B cell (primary cell): ENCODE data around the gene PPARD. TPM values are rescaled to one million over a fixed set of nuclear protein-coding genes. Genes with fewer than 3 reads are reported as not detected.

ENCODE experiments used
- ATAC-seq: fragments of 200-7000 bp; cut with Tn5 transposase; one replicate; pipeline ENCODE4 v1.10.0; 2021; ENCODE audit warnings: low read depth, mild to moderate bottlenecking, moderate number of reproducible peaks, moderate library complexity
- CTCF ChIA-PET: fragments of 350-600 bp; sonication (Branson Sonifier 250); formaldehyde crosslinking; loops from one replicate; lab custom pipeline; 2021; ENCODE audit warnings: antibody characterized with exemption, inconsistent platforms; lab: Charles Lee
- POLR2A ChIA-PET: fragments of 350-600 bp; sonication (Branson Sonifier 250); formaldehyde crosslinking; loops from one replicate; lab custom pipeline; 2021; ENCODE audit warnings: antibody characterized with exemption; lab: Charles Lee
- DNase-seq: peaks from one replicate; pipeline ENCODE4 v3.0.0; 2013
- H2AFZ ChIP-seq: 2 replicates; pipeline ENCODE4 v1.6.1; 2012; ENCODE audit warnings: mild to moderate bottlenecking, low read depth, low read length; ENCODE audit not compliant: insufficient read depth, poor library complexity, severe bottlenecking
- H3K27ac ChIP-seq, 2 donors: 1 replicate in 1 of 2; 2 replicates in 1 of 2; pipeline ENCODE4 v1.5.1; 2012 to 2013; ENCODE audit warnings: low read length in 2 of 2, mild to moderate bottlenecking in 2 of 2, moderate library complexity in 1 of 2
- H3K27me3 ChIP-seq, 4 experiments: fragments of 200-600 bp in 1 of 4; sonication (generic) in 1 of 4; replicated peaks in 1 of 4; 1 replicate in 2 of 4; 2 replicates in 2 of 4; pipeline versions ENCODE4 v1.6.1 to v1.7.0; 2013 to 2016; ENCODE audit warnings: low read length in 3 of 4, mild to moderate bottlenecking in 2 of 4, mixed read lengths in 1 of 4, moderate library complexity in 1 of 4; ENCODE audit not compliant: insufficient read depth in 4 of 4, control insufficient read depth in 3 of 4; ENCODE audit errors: control extremely low read depth in 1 of 4
- H3K36me3 ChIP-seq, 2 experiments: replicated peaks in 1 of 2; 1 replicate in 1 of 2; 2 replicates in 1 of 2; pipeline versions ENCODE4 v1.6.1 to v1.7.1; 2013; ENCODE audit warnings: low read length in 1 of 2; ENCODE audit not compliant: insufficient read depth in 2 of 2, control insufficient read depth in 1 of 2; ENCODE audit errors: control extremely low read depth in 1 of 2, extremely low read depth in 1 of 2
- H3K4me1 ChIP-seq, 2 donors: fragments of 200-600 bp in 1 of 2; sonication (generic) in 1 of 2; 1 replicate in 1 of 2; 2 replicates in 1 of 2; pipeline versions ENCODE4 v1.5.1 to v1.6.1; 2013 to 2017; ENCODE audit warnings: low read length in 2 of 2; ENCODE audit not compliant: control insufficient read depth in 2 of 2, insufficient read depth in 2 of 2
- H3K4me2 ChIP-seq: replicated peaks from 2 replicates; pipeline ENCODE3; 2012; ENCODE audit warnings: mild to moderate bottlenecking, low read depth, low read length; ENCODE audit not compliant: poor library complexity, severe bottlenecking
- H3K4me3 ChIP-seq, 5 experiments: fragments of 200-600 bp in 1 of 5; sonication (generic) in 1 of 5; 1 replicate in 3 of 5; 2 replicates in 2 of 5; pipeline versions ENCODE4 v1.5.1 to v1.7.0; 2011 to 2016; ENCODE audit warnings: low read length in 4 of 5, mild to moderate bottlenecking in 4 of 5, low read depth in 2 of 5, control low read depth in 1 of 5, moderate library complexity in 1 of 5; ENCODE audit not compliant: insufficient read depth in 1 of 5; ENCODE audit errors: control extremely low read depth in 1 of 5, extremely low read depth in 1 of 5
- H3K79me2 ChIP-seq: fragments of 200-600 bp; sonication (generic); one replicate; pipeline ENCODE4 v1.6.0; 2016; ENCODE audit warnings: low read length; ENCODE audit not compliant: control insufficient read depth, insufficient read depth
- H3K9ac ChIP-seq: fragments of 200-600 bp; sonication (generic); 2 replicates; pipeline ENCODE4 v1.6.1; 2017; ENCODE audit warnings: mild to moderate bottlenecking, low read length, moderate library complexity
- H3K9me3 ChIP-seq, 3 donors: one replicate each; pipeline versions ENCODE4 v1.6.1 to v1.7.1; 2013; ENCODE audit warnings: low read length in 2 of 3; ENCODE audit not compliant: control insufficient read depth in 2 of 3, insufficient read depth in 1 of 3; ENCODE audit errors: control extremely low read depth in 1 of 3
- H4K20me1 ChIP-seq: 2 replicates; pipeline ENCODE4 v1.6.0; 2012; ENCODE audit warnings: mild to moderate bottlenecking, low read length; ENCODE audit not compliant: insufficient read depth, control insufficient read depth, poor library complexity, severe bottlenecking
- H3K27ac Mint-ChIP-seq: one replicate; pipeline ENCODE4 v1.8.0; 2021; ENCODE audit warnings: mixed read lengths
- H3K27me3 Mint-ChIP-seq: one replicate; pipeline ENCODE4 v1.8.0; 2021; ENCODE audit warnings: mixed read lengths
- H3K4me1 Mint-ChIP-seq: one replicate; pipeline ENCODE4 v1.8.0; 2021; ENCODE audit warnings: mixed read lengths
- H3K4me3 Mint-ChIP-seq: one replicate; pipeline ENCODE4 v1.8.0; 2021; ENCODE audit warnings: mixed read lengths
- H3K9me3 Mint-ChIP-seq: one replicate; pipeline ENCODE4 v1.8.0; 2022; ENCODE audit warnings: mixed read lengths; ENCODE audit not compliant: insufficient read depth
- EZH2 ChIP-seq: IDR thresholded peaks from 2 replicates; pipeline ENCODE4 v1.6.1; 2012; ENCODE audit warnings: borderline replicate concordance, low read depth, mild to moderate bottlenecking, moderate library complexity, low read length; ENCODE audit not compliant: insufficient read depth, poor library complexity, severe bottlenecking
- WGBS: methylation state at CpG from one replicate; pipeline ENCODE4 v1.1.5; 2013; ENCODE audit warnings: missing lambda C conversion rate; ENCODE audit not compliant: insufficient coverage; 5-methylcytosine and 5-hydroxymethylcytosine counted together
- intact Hi-C: fragments of 100-400 bp; cut with micrococcal nuclease; formaldehyde crosslinking; loops from one replicate; pipeline ENCODE4 v1.10.0; 2022
- polyA plus RNA-seq: library from polyadenylated mRNA; depleted of rRNA; stranded (reverse); fragments of >200 nt; gene quantifications from 2 replicates; pipeline ENCODE4 v1.2.3, GENCODE V29; 2012
- total RNA-seq, 2 donors: library from RNA; stranded (reverse); fragments of 120-200 nt in 1 of 2; gene quantifications; 1 replicate in 1 of 2; 2 replicates in 1 of 2; pipeline versions ENCODE4 v1.2.3 to v1.2.4, GENCODE V29; 2013 to 2022
- TF ChIP-seq, protein P1 (sequence below): fragments of 200-600 bp; IDR thresholded peaks from one replicate; pipeline ENCODE4 v1.8.0; 2022; ENCODE audit warnings: antibody characterized with exemption, mild to moderate bottlenecking

PPARD gene
- total and polyA plus RNA-seq, 2 donors (not counting 1 experiment from before 2014, with no cell fraction given), result 37.9 to 38.9 TPM

DNA sequence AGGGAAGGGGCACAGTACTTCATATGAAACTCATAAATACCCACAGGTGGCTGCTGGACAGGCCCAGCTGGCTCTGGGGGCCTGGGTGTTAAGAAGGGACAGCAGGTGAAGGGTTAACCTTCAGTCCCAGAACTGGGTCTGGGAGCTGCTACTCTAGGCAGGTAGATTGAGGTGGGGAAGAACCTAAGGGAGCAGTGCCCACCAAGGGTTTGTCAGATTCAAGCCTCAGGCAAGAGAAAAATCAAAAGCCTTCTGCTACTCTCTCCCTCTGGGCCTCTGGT is 131.4 kb downstream of the PPARD start:
- H3K36me3 ChIP-seq, result peaks cover 0 to 50% of the 10 kb centered on the region in 2 experiments
- peaks cover 32% of the 10 kb centered on the region for H3K4me1 Mint-ChIP-seq
- ChIA-PET POLR2A (no interaction called here), CTCF (interaction anchor here (0.7 to 4.1 kb wide), 3 partner anchors 21 to 179 kb away, joined by 3 to 16 read pairs (median 5); partner anchors contain the start of gene FANCE)
- TF ChIP-seq EZH2, result no peak
- TF ChIP-seq, protein P1, sequence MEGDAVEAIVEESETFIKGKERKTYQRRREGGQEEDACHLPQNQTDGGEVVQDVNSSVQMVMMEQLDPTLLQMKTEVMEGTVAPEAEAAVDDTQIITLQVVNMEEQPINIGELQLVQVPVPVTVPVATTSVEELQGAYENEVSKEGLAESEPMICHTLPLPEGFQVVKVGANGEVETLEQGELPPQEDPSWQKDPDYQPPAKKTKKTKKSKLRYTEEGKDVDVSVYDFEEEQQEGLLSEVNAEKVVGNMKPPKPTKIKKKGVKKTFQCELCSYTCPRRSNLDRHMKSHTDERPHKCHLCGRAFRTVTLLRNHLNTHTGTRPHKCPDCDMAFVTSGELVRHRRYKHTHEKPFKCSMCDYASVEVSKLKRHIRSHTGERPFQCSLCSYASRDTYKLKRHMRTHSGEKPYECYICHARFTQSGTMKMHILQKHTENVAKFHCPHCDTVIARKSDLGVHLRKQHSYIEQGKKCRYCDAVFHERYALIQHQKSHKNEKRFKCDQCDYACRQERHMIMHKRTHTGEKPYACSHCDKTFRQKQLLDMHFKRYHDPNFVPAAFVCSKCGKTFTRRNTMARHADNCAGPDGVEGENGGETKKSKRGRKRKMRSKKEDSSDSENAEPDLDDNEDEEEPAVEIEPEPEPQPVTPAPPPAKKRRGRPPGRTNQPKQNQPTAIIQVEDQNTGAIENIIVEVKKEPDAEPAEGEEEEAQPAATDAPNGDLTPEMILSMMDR, result no peak
- H3K27me3 ChIP-seq, result no peaks in the 10 kb centered on the region
- peaks cover 15 to 25% of the 10 kb centered on the region in 2 donors for H3K4me1 ChIP-seq
- no peak overlapping the region for H3K9ac ChIP-seq
- no peak overlapping the region for H3K4me2 ChIP-seq
- no peak for ATAC-seq
- intact Hi-C loops, result no loop called here
- no peaks in the 10 kb centered on the region for H3K9me3 Mint-ChIP-seq
- H3K27me3 Mint-ChIP-seq, result no peaks in the 10 kb centered on the region
- H3K27ac ChIP-seq, result no peak overlapping the region
- H4K20me1 ChIP-seq, result peaks cover 21% of the 10 kb centered on the region
- H3K27ac Mint-ChIP-seq, result peak overlapping the region; percentile 50
- H3K4me3 ChIP-seq, result no peak overlapping the region
- H3K79me2 ChIP-seq, result peaks cover 3% of the 10 kb centered on the region
- DNase-seq, result no peak
- H2AFZ ChIP-seq, result no peak overlapping the region
- no peaks in the 10 kb centered on the region for H3K9me3 ChIP-seq
- H3K4me3 Mint-ChIP-seq, result no peak overlapping the region

DNA sequence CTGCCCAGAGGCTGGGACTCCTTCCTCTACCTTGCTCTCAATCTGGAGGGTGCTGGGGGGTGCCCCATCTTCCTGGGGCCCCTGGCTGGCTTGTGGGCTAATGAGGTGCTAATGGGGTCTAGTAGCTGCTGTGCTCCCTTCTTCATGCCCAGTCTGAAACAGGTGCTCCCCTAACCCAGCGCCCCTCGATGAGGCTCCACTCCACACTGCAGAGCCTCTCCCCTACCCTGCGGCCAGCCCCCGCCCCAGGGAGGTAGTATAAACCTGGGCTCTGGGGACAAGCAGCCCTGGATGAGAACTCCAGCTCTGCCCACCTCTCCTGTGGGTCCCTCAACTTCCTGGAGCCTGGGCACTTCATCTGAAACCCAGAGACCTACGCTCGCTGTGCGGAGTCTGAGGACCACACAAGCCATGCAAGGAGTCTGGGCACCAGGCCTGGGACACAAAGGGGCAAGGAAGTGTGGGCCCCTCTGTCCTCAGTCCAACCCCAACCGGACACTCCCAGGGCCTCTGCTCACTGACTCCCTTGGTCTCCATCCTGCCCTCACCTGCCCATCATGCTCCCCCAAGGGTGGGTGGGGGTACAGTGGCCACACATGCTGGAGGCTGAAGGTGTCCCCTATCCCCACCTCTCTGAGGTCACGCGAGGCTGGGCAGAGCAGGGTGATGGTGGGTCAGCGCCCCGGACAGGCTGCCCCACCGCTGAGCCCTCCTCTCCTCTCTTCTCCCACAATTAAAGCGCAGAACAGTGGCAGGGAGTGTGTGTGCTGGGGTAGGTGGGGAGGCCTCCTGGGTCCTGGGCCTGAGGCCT is 132.0 kb downstream of the PPARD start:
- no peak overlapping the region for H3K4me3 Mint-ChIP-seq

More for the DNA sequence above, 132.0 kb downstream of the PPARD start:
- ATAC-seq, result no peak
- no peak for TF ChIP-seq EZH2
- TF ChIP-seq, protein P1, result no peak
- H3K27me3 Mint-ChIP-seq, result no peaks in the 10 kb centered on the region
- Histone ChIP-seq H3K9me3 (no peaks in the 10 kb centered on the region), H3K79me2 (no peaks in the 10 kb centered on the region), H4K20me1 (peaks cover 16% of the 10 kb centered on the region), H3K9ac (no peak overlapping the region), H3K4me3 (no peak overlapping the region), H3K4me1 (peaks cover 12 to 19% of the 10 kb centered on the region in 2 donors), H3K27me3 (no peaks in the 10 kb centered on the region), H2AFZ (no peak overlapping the region), H3K36me3 (peaks cover 0 to 45% of the 10 kb centered on the region in 2 experiments), H3K27ac (no peak overlapping the region), H3K4me2 (no peak overlapping the region)
- DNase-seq, result no peak
- ChIA-PET POLR2A (no interaction called here), CTCF (interaction anchor here (0.7 to 4.1 kb wide), 3 partner anchors 22 to 179 kb away, joined by 3 to 16 read pairs (median 5); partner anchors contain the start of gene FANCE)
- H3K9me3 Mint-ChIP-seq, result no peaks in the 10 kb centered on the region
- 95% methylated on average over 7 of the region's 14 CpGs for WGBS
- peaks cover 28% of the 10 kb centered on the region for H3K4me1 Mint-ChIP-seq
- intact Hi-C loops, result no loop called here
- H3K27ac Mint-ChIP-seq, result no peak overlapping the region
